Loucy (cell line): Measurements from ENCODE around the gene LDAF1.

Experiments used
- H2AFZ ChIP-seq: fragments of 200-600 bp; sonication (generic); 2 replicates; pipeline ENCODE4 v1.6.0; 2016; ENCODE audit warnings: antibody characterized with exemption, mild to moderate bottlenecking, low read length, moderate library complexity
- H3F3A ChIP-seq: fragments of 200-600 bp; 2 replicates; pipeline ENCODE4 v1.6.0; 2016; ENCODE audit warnings: antibody characterized with exemption, low read depth, mild to moderate bottlenecking
- H3K27me3 ChIP-seq: fragments of 200-600 bp; sonication (generic); 2 replicates; pipeline ENCODE4 v1.6.1; 2014; ENCODE audit warnings: low read length, mild to moderate bottlenecking; ENCODE audit not compliant: insufficient read depth, poor library complexity, severe bottlenecking
- H3K36me3 ChIP-seq: fragments of 200-600 bp; sonication (generic); 2 replicates; pipeline ENCODE4 v1.6.1; 2016; ENCODE audit warnings: low read length; ENCODE audit not compliant: insufficient read depth
- H3K4me1 ChIP-seq: fragments of 200-600 bp; sonication (generic); 2 replicates; pipeline ENCODE4 v1.5.1; 2014; ENCODE audit warnings: low read length, mild to moderate bottlenecking; ENCODE audit not compliant: insufficient read depth, poor library complexity, severe bottlenecking
- H3K4me2 ChIP-seq: fragments of 200-600 bp; sonication (generic); 2 replicates; pipeline ENCODE4 v1.6.0; 2014; ENCODE audit warnings: antibody characterized with exemption, low read length, low read depth, mild to moderate bottlenecking; ENCODE audit not compliant: poor library complexity, severe bottlenecking
- H3K4me3 ChIP-seq: fragments of 200-600 bp; sonication (generic); 2 replicates; pipeline ENCODE4 v1.5.1; 2014; ENCODE audit warnings: low read length, mild to moderate bottlenecking, mixed read lengths; ENCODE audit not compliant: poor library complexity, severe bottlenecking
- H3K79me2 ChIP-seq: fragments of 200-600 bp; sonication (generic); 2 replicates; pipeline ENCODE4 v1.6.1; 2014; ENCODE audit warnings: low read length; ENCODE audit not compliant: insufficient read depth
- H3K9ac ChIP-seq: fragments of 200-600 bp; sonication (generic); 2 replicates; pipeline ENCODE4 v1.6.0; 2014; ENCODE audit warnings: mild to moderate bottlenecking, low read depth, low read length, moderate library complexity; ENCODE audit not compliant: poor library complexity, severe bottlenecking
- H3K9me2 ChIP-seq: fragments of 200-600 bp; sonication (generic); replicated peaks from 2 replicates; pipeline ENCODE4 v1.6.1; 2016; ENCODE audit warnings: low read depth, low read length, mixed read lengths
- H3K9me3 ChIP-seq: fragments of 200-600 bp; sonication (generic); 2 replicates; pipeline ENCODE4 v1.6.1; 2014; ENCODE audit warnings: mild to moderate bottlenecking, antibody characterized with exemption, low read length, low read depth; ENCODE audit not compliant: insufficient read depth
- H4K20me1 ChIP-seq: fragments of 200-600 bp; sonication (generic); 2 replicates; pipeline ENCODE4 v1.6.0; 2014; ENCODE audit warnings: antibody characterized with exemption, low read length, mild to moderate bottlenecking; ENCODE audit not compliant: insufficient read depth, poor library complexity, severe bottlenecking
- CTCF ChIP-seq: fragments of 200-600 bp; sonication (generic); conservative IDR thresholded peaks from 2 replicates; pipeline ENCODE4 v1.5.1; 2014; ENCODE audit warnings: mild to moderate bottlenecking, antibody characterized with exemption, low read length
- EZH2phosphoT487 ChIP-seq: fragments of 200-600 bp; IDR thresholded peaks from 2 replicates; pipeline ENCODE4 v1.6.1; 2018; ENCODE audit warnings: antibody characterized with exemption, mild to moderate bottlenecking, moderate library complexity, borderline replicate concordance

The LDAF1 gene

GRCh38 chr16:21172650-21173049 is 14.2 kb downstream of the LDAF1 start:
- TF ChIP-seq EZH2phosphoT487 (no peak), CTCF (no peak)
- no peaks in the 10 kb centered on the region for H3K9me2 ChIP-seq
- no peaks in the 10 kb centered on the region for H3F3A ChIP-seq
- no peaks in the 10 kb centered on the region for H3K4me1 ChIP-seq
- no peaks in the 10 kb centered on the region for H3K27me3 ChIP-seq
- no peaks in the 10 kb centered on the region for H3K9me3 ChIP-seq
- no peak overlapping the region for H3K9ac ChIP-seq
- no peak overlapping the region for H2AFZ ChIP-seq
- H3K4me3 ChIP-seq, result no peak overlapping the region
- no peaks in the 10 kb centered on the region for H3K79me2 ChIP-seq
- no peak overlapping the region for H3K4me2 ChIP-seq
- H4K20me1 ChIP-seq, result no peaks in the 10 kb centered on the region
- no peaks in the 10 kb centered on the region; the same call in 1 of the 2 replicates for H3K36me3 ChIP-seq

- no peaks in the 10 kb centered on the region for H4K20me1 ChIP-seq
- peaks cover 5% of the 10 kb centered on the region; the same call in 1 of the 2 replicates for H3K36me3 ChIP-seq
Measured at GRCh38 chr16:21175397-21175796, 16.9 kb downstream of the LDAF1 start.

GRCh38 chr16:21179126-21179982 is 20.9 kb downstream of the LDAF1 start:
- TF ChIP-seq CTCF (no peak), EZH2phosphoT487 (no peak)
- no peaks in the 10 kb centered on the region for H3F3A ChIP-seq
- H3K4me3 ChIP-seq, result no peak overlapping the region
- peaks cover 16% of the 10 kb centered on the region; the same call in 1 of the 2 replicates for H3K36me3 ChIP-seq
- no peaks in the 10 kb centered on the region for H3K79me2 ChIP-seq
- no peaks in the 10 kb centered on the region for H4K20me1 ChIP-seq
- no peak overlapping the region for H3K4me2 ChIP-seq
- no peaks in the 10 kb centered on the region for H3K9me2 ChIP-seq
- no peak overlapping the region for H2AFZ ChIP-seq
- no peak overlapping the region for H3K9ac ChIP-seq
- no peaks in the 10 kb centered on the region for H3K4me1 ChIP-seq
- H3K27me3 ChIP-seq, result no peaks in the 10 kb centered on the region
- H3K9me3 ChIP-seq, result no peaks in the 10 kb centered on the region

More at GRCh38 chr16:21175397-21175796, 16.9 kb downstream of the LDAF1 start:
- Histone ChIP-seq H3K27me3 (no peaks in the 10 kb centered on the region), H3K9me2 (no peaks in the 10 kb centered on the region), H3F3A (no peaks in the 10 kb centered on the region), H3K4me3 (no peak overlapping the region), H3K9me3 (no peaks in the 10 kb centered on the region), H3K9ac (no peak overlapping the region), H3K4me1 (no peaks in the 10 kb centered on the region), H3K4me2 (no peak overlapping the region), H2AFZ (no peak overlapping the region), H3K79me2 (no peaks in the 10 kb centered on the region)
- TF ChIP-seq CTCF (no peak), EZH2phosphoT487 (no peak)
